Transverse colon (tissue), 4 donors: ENCODE results near the gene SPACDR. TPM values are rescaled to one million over a fixed set of nuclear protein-coding genes. Genes with fewer than 3 reads are reported as not detected.
"Not testable (repeated sequence)": the region's sequence is repeated elsewhere in the genome, so short reads cannot be mapped to it uniquely, and the experiment has no call there.

Source experiments
- DNase-seq: peaks from one replicate; pipeline ENCODE4 v3.0.0-alpha.2; 2019
- H3K27ac ChIP-seq, 4 donors: fragments of 200-600 bp; sonication (generic); 2 replicates each; pipeline ENCODE4 v1.5.1; 2016 to 2018; ENCODE audit warnings: inconsistent platforms in 4 of 4
- H3K27me3 ChIP-seq: fragments of 200-600 bp; sonication (generic); 2 replicates; pipeline ENCODE4 v1.5.1; 2017; ENCODE audit warnings: inconsistent platforms
- H3K36me3 ChIP-seq, 4 donors: fragments of 200-600 bp; sonication (generic); 2 replicates each; pipeline ENCODE4 v1.5.1; 2017 to 2019; ENCODE audit warnings: inconsistent platforms in 4 of 4
- H3K4me1 ChIP-seq, 4 donors: fragments of 200-600 bp; sonication (generic); 2 replicates each; pipeline ENCODE4 v1.5.1; 2017 to 2020; ENCODE audit warnings: inconsistent platforms in 4 of 4
- H3K4me3 ChIP-seq, 4 donors: fragments of 200-600 bp; sonication (generic); 1 replicate in 1 of 4; 2 replicates in 3 of 4; pipeline versions ENCODE4 v1.5.1 to v1.6.1; 2017 to 2019; ENCODE audit warnings: inconsistent platforms in 4 of 4
- H3K9me3 ChIP-seq, 2 donors: fragments of 200-600 bp; sonication (generic); 2 replicates each; pipeline ENCODE4 v1.5.1; 2017 to 2019; ENCODE audit warnings: inconsistent platforms in 2 of 2
- EP300 ChIP-seq: sonication (generic); formaldehyde crosslinking; IDR thresholded peaks from one replicate; pipeline ENCODE4 v1.6.1; 2017; ENCODE audit warnings: antibody characterized with exemption, low read depth
- POLR2A ChIP-seq: fragments of 450-650 bp; IDR thresholded peaks from one replicate; pipeline ENCODE4 v1.6.1; 2016; ENCODE audit warnings: antibody characterized with exemption, mild to moderate bottlenecking, moderate library complexity
- POLR2AphosphoS5 ChIP-seq, 3 donors: sonication (generic); formaldehyde crosslinking; IDR thresholded peaks; one replicate each; pipeline ENCODE4 v1.6.1; 2016; ENCODE audit warnings: antibody characterized with exemption in 3 of 3
- WGBS, 2 donors: methylation state at CpG; one replicate each; pipeline ENCODE4 v1.1.5; 2018; ENCODE audit warnings: low coverage in 1 of 2; 5-methylcytosine and 5-hydroxymethylcytosine counted together
- in situ Hi-C, 4 donors: fragments of 200-750 bp; cut with MboI; loops; one replicate each; pipeline versions ENCODE4 v1.15.0 to v1.15.1; 2017; ENCODE audit warnings: low sequenced_read_pairs in 3 of 4, low pct_ligation_motif_present in 1 of 4, low pct_unique_long_range_greater_than_20kb in 1 of 4
- intact Hi-C: fragments of 100-400 bp; cut with DNase I; formaldehyde crosslinking; loops from one replicate; pipeline ENCODE4 v1.15.1; 2023; ENCODE audit warnings: low total_unique reads
- total RNA-seq, 4 donors: library from RNA; depleted of rRNA; stranded (reverse); fragments of >200 nt; gene quantifications; one replicate each; pipeline ENCODE4 v1.1.0, GENCODE V29; 2016
- TF ChIP-seq, protein P1 (sequence below), 5 experiments: fragments of 200-600 bp in 3 of 5; fragments of 450-650 bp in 2 of 5; sonication (generic) in 3 of 5; IDR thresholded peaks; 1 replicate in 2 of 5; 2 replicates in 3 of 5; pipeline ENCODE4 v1.5.1; 2016 to 2017; ENCODE audit warnings: antibody characterized with exemption in 5 of 5, inconsistent platforms in 3 of 5, mild to moderate bottlenecking in 2 of 5, moderate library complexity in 1 of 5

SPACDR gene
- total RNA-seq, 4 donors from 2014 or later = not detected

DNA sequence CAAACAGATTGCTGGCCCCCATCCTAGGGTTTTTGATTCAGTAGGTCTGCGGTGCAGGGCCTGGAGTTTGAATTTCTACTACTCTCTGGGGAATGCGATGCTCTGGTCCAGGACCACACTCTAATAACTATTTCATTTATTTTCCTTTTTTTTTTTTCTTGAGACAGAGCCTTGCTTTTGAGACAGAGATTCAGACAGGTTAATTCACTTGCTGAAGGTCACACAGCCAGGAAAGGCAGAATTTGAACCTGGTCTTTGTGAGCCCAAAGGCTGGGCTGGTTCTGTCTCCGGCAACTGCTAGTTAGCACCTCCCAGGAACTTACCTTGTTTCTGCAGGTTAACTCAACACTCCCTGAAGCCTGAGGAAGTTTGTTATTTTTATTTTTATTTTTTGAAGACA lies 11.5 kb downstream of the SPACDR start:
- H3K27ac ChIP-seq = no peak overlapping the region
- H3K27me3 ChIP-seq = no peaks in the 10 kb centered on the region
- intact Hi-C loops = no loop called here
- DNase-seq = no peak
- no peak overlapping the region for H3K4me3 ChIP-seq
- H3K36me3 ChIP-seq = no peaks in the 10 kb centered on the region
- TF ChIP-seq, protein P1, sequence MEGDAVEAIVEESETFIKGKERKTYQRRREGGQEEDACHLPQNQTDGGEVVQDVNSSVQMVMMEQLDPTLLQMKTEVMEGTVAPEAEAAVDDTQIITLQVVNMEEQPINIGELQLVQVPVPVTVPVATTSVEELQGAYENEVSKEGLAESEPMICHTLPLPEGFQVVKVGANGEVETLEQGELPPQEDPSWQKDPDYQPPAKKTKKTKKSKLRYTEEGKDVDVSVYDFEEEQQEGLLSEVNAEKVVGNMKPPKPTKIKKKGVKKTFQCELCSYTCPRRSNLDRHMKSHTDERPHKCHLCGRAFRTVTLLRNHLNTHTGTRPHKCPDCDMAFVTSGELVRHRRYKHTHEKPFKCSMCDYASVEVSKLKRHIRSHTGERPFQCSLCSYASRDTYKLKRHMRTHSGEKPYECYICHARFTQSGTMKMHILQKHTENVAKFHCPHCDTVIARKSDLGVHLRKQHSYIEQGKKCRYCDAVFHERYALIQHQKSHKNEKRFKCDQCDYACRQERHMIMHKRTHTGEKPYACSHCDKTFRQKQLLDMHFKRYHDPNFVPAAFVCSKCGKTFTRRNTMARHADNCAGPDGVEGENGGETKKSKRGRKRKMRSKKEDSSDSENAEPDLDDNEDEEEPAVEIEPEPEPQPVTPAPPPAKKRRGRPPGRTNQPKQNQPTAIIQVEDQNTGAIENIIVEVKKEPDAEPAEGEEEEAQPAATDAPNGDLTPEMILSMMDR (IDR thresholded peaks at IDR 0.05) = no peak
- no peak for TF ChIP-seq POLR2AphosphoS5 (IDR thresholded peaks at IDR 0.05)
- TF ChIP-seq POLR2A = no peak
- no peak for TF ChIP-seq EP300
- peaks cover 0 to 11% (median 4%) of the 10 kb centered on the region in 4 donors for H3K4me1 ChIP-seq
- no peaks in the 10 kb centered on the region for H3K9me3 ChIP-seq
- in situ Hi-C loops = loop anchor here in 3 of 4 donors (25.0 kb wide), 2 partner anchors 235 to 260 kb away; partner anchors contain the start of genes GIGYF1 (in 2 of the 3), EPO (in 1 of the 3) and POP7 (in 1 of the 3)
- 94% methylated on average over 3 of the region's 3 CpGs for WGBS, 2 donors

DNA sequence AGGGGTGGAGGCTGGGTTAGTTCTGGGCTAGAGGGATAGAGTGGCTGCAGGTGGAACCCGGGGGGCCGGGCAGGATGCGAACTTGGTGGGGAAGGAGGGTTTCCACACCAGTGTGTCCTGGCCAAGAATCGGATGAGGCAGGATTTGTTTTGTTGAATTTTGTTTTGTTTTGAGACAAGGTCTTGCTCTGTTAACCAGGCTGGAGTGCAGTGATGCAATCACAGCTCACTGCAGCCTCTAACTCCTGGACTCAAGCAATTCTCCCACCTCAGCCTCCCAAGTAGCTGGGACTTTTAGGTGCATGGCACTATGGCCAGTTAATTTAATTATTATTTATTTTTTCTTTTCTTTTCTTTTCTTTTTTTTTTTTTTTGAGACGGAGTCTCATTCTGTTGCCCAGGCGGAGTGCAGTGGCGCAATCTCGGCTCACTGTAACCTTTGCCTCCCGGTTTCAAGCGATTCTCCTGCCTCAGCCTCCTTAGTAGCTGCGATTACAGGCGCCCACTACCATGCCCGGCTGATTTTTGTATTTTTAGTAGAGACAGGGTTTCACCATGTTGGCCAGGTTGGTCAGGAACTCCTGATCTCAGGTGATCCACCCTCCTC lies 14.8 kb downstream of the SPACDR start:
- no peak for DNase-seq
- no peak overlapping the region for H3K4me3 ChIP-seq
- no peaks in the 10 kb centered on the region for H3K36me3 ChIP-seq
- no peaks in the 10 kb centered on the region for H3K9me3 ChIP-seq
- intact Hi-C loops (no loop called here), in situ Hi-C loops (no loop called here)
- H3K27me3 ChIP-seq = no peaks in the 10 kb centered on the region
- TF ChIP-seq EP300 (no peak), POLR2AphosphoS5 (IDR thresholded peaks at IDR 0.05) (no peak), POLR2A (no peak)
- TF ChIP-seq, protein P1 (IDR thresholded peaks at IDR 0.05) = no peak
- peaks cover 0 to 19% (median 7%) of the 10 kb centered on the region in 4 donors for H3K4me1 ChIP-seq
- H3K27ac ChIP-seq = peak overlapping the region in 3 of 4 donors; percentile 70 to 92 (median 88)
- 80 to 87% methylated on average over 1 to 13 of the region's 13 CpGs for WGBS, 2 donors

GRCh38 chr7:100447363-100447762 lies 16.7 kb downstream of the SPACDR start:
- DNase-seq, in situ Hi-C loops, intact Hi-C loops: not testable (repeated sequence)

DNA sequence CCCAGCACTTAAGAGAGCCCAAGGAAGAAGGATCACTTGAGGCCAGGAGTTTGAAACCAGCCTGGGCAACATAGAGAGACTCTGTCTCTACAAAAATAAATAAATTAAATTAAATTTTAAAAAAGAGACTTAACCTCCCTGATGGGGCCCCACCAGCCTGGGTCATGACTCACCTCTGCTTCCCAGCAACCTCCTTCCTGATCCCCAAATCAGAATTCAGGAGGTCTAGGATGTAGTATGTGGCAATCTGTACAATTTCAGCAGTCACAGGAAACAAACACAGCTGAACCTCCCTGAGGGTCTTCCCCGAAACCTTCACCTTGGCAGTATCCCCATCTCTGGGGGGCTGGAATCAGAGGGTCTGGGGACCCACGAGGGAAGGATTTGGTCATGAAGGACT lies 18.0 kb downstream of the SPACDR start:
- peaks cover 0 to 22% (median 6%) of the 10 kb centered on the region in 4 donors for H3K4me1 ChIP-seq
- TF ChIP-seq EP300 (no peak), POLR2AphosphoS5 (IDR thresholded peaks at IDR 0.05) (no peak), POLR2A (no peak)
- TF ChIP-seq, protein P1 (IDR thresholded peaks at IDR 0.05) = no peak
- H3K27me3 ChIP-seq = no peaks in the 10 kb centered on the region
- no peak overlapping the region for H3K27ac ChIP-seq
- intact Hi-C loops (no loop called here), in situ Hi-C loops (no loop called here)
- no peaks in the 10 kb centered on the region for H3K9me3 ChIP-seq
- no peak for DNase-seq
- 83% methylated on average over 2 of the region's 2 CpGs; no CpG with 5 or more reads in 1 of the 2 donors for WGBS, 2 donors
- no peak overlapping the region for H3K4me3 ChIP-seq
- H3K36me3 ChIP-seq = no peaks in the 10 kb centered on the region

More at GRCh38 chr7:100447363-100447762, 16.7 kb downstream of the SPACDR start:
- not testable (repeated sequence) for H3K4me3 ChIP-seq, H3K27ac ChIP-seq, H3K9me3 ChIP-seq, H3K36me3 ChIP-seq, H3K27me3 ChIP-seq
- peaks cover 0 to 22% (median 7%) of the 10 kb centered on the region in 4 donors for H3K4me1 ChIP-seq
- 90 to 100% methylated on average over 2 to 8 of the region's 8 CpGs for WGBS, 2 donors
